Mucosa of rectum (tissue), 2 donors: ENCODE results near the gene TEX26.

Experiments
- H3K27ac ChIP-seq, 2 donors: one replicate each; pipeline ENCODE4 v1.7.0; 2013; ENCODE audit warnings: inconsistent platforms in 2 of 2, low read depth in 2 of 2, low read length in 2 of 2
- H3K27me3 ChIP-seq, 2 donors: one replicate each; pipeline ENCODE4 v1.7.0; 2013; ENCODE audit warnings: low read length in 2 of 2; ENCODE audit not compliant: control insufficient read depth in 2 of 2, insufficient read depth in 2 of 2
- H3K36me3 ChIP-seq, 2 donors: one replicate each; pipeline ENCODE4 v1.7.0; 2013; ENCODE audit warnings: low read length in 2 of 2; ENCODE audit not compliant: control insufficient read depth in 2 of 2, insufficient read depth in 2 of 2
- H3K4me1 ChIP-seq, 2 donors: one replicate each; pipeline ENCODE4 v1.7.0; 2013; ENCODE audit warnings: low read length in 2 of 2, mild to moderate bottlenecking in 1 of 2; ENCODE audit not compliant: control insufficient read depth in 2 of 2, insufficient read depth in 2 of 2
- H3K4me3 ChIP-seq, 2 donors: one replicate each; pipeline ENCODE4 v1.7.0; 2013; ENCODE audit warnings: low read length in 2 of 2
- H3K9ac ChIP-seq, 2 donors: one replicate each; pipeline ENCODE4 v1.7.0; 2013; ENCODE audit warnings: low read length in 2 of 2, low read depth in 1 of 2, mild to moderate bottlenecking in 1 of 2
- H3K9me3 ChIP-seq, 2 donors: one replicate each; pipeline ENCODE4 v1.7.0; 2013; ENCODE audit warnings: low read length in 2 of 2; ENCODE audit not compliant: control insufficient read depth in 2 of 2
- donor health status: healthy.
- donor health status: Normal muscosa, but diverticular disease.

TEX26 gene

GRCh38 chr13:30932481-30933353, at the start of gene TEX26:
TEX26 (plus strand) TSS chr13:30932656; CDS start chr13:30932716, 60 bp downstream.
- H3K36me3 ChIP-seq: no peaks in the 10 kb centered on the region
- no peak within 1 kb of the TSS for H3K4me3 ChIP-seq
- H3K27ac ChIP-seq: no peak within 1 kb of the TSS
- no peaks in the 10 kb centered on the region for H3K9me3 ChIP-seq
- no peak within 1 kb of the TSS for H3K9ac ChIP-seq
- H3K27me3 ChIP-seq: peaks cover 0 to 3% of the 10 kb centered on the region in 2 donors
- H3K4me1 ChIP-seq: no peaks in the 10 kb centered on the region

GRCh38 chr13:30882996-30883766, 49.3 kb upstream of the TEX26 start:
- Histone ChIP-seq H3K9ac (no peak overlapping the region), H3K36me3 (no peaks in the 10 kb centered on the region), H3K27ac (no peak overlapping the region), H3K27me3 (no peaks in the 10 kb centered on the region), H3K4me3 (no peak overlapping the region), H3K4me1 (no peaks in the 10 kb centered on the region), H3K9me3 (no peaks in the 10 kb centered on the region)

GRCh38 chr13:30884543-30884942, 47.9 kb upstream of the TEX26 start:
- no peaks in the 10 kb centered on the region for H3K27me3 ChIP-seq
- no peak overlapping the region for H3K9ac ChIP-seq
- H3K36me3 ChIP-seq: no peaks in the 10 kb centered on the region
- no peak overlapping the region for H3K4me3 ChIP-seq
- H3K9me3 ChIP-seq: no peaks in the 10 kb centered on the region
- H3K27ac ChIP-seq: no peak overlapping the region
- no peaks in the 10 kb centered on the region for H3K4me1 ChIP-seq

- no peaks in the 10 kb centered on the region for H3K27me3 ChIP-seq
- no peaks in the 10 kb centered on the region for H3K4me1 ChIP-seq
- no peak overlapping the region for H3K27ac ChIP-seq
- no peak overlapping the region for H3K4me3 ChIP-seq
- no peaks in the 10 kb centered on the region for H3K36me3 ChIP-seq
- no peak overlapping the region for H3K9ac ChIP-seq
- no peaks in the 10 kb centered on the region for H3K9me3 ChIP-seq
These were observed 43.2 kb upstream of the TEX26 start for GRCh38 chr13:30889196-30889690.

GRCh38 chr13:30892966-30893365, 39.5 kb upstream of the TEX26 start:
- Histone ChIP-seq H3K27ac (no peak overlapping the region), H3K4me1 (no peaks in the 10 kb centered on the region), H3K9ac (no peak overlapping the region), H3K4me3 (no peak overlapping the region), H3K36me3 (no peaks in the 10 kb centered on the region), H3K9me3 (no peaks in the 10 kb centered on the region), H3K27me3 (no peaks in the 10 kb centered on the region)

- Histone ChIP-seq H3K4me3 (no peak overlapping the region), H3K4me1 (no peaks in the 10 kb centered on the region), H3K36me3 (no peaks in the 10 kb centered on the region), H3K9me3 (no peaks in the 10 kb centered on the region), H3K9ac (no peak overlapping the region), H3K27me3 (no peaks in the 10 kb centered on the region), H3K27ac (no peak overlapping the region)
These were observed 36.7 kb upstream of the TEX26 start for GRCh38 chr13:30895773-30896172.

GRCh38 chr13:30898070-30898469, 34.4 kb upstream of the TEX26 start:
- H3K27ac ChIP-seq: no peak overlapping the region
- H3K9ac ChIP-seq: no peak overlapping the region
- no peaks in the 10 kb centered on the region for H3K4me1 ChIP-seq
- no peaks in the 10 kb centered on the region for H3K36me3 ChIP-seq
- no peak overlapping the region for H3K4me3 ChIP-seq
- no peaks in the 10 kb centered on the region for H3K27me3 ChIP-seq
- no peaks in the 10 kb centered on the region for H3K9me3 ChIP-seq

- Histone ChIP-seq H3K9me3 (no peaks in the 10 kb centered on the region), H3K4me3 (no peak overlapping the region), H3K36me3 (no peaks in the 10 kb centered on the region), H3K4me1 (no peaks in the 10 kb centered on the region), H3K27me3 (peaks cover 0 to 6% of the 10 kb centered on the region in 2 donors), H3K27ac (no peak overlapping the region), H3K9ac (no peak overlapping the region)
These were observed 33.7 kb upstream of the TEX26 start for GRCh38 chr13:30898678-30899241.

- H3K9ac ChIP-seq: no peak overlapping the region
- H3K4me1 ChIP-seq: no peaks in the 10 kb centered on the region
- H3K27me3 ChIP-seq: peaks cover 5 to 12% of the 10 kb centered on the region in 2 donors
- H3K27ac ChIP-seq: no peak overlapping the region
- no peak overlapping the region for H3K4me3 ChIP-seq
- H3K36me3 ChIP-seq: no peaks in the 10 kb centered on the region
- H3K9me3 ChIP-seq: no peaks in the 10 kb centered on the region
These were observed 32.0 kb upstream of the TEX26 start for GRCh38 chr13:30900436-30900835.
